Heart left ventricle (tissue), 16 donors: Measurements from ENCODE around the gene MT2A. TPM values are rescaled to one million over a fixed set of nuclear protein-coding genes. Genes with fewer than 3 reads are reported as not detected.

Experiments
- ATAC-seq, 4 donors: fragments of 200-7000 bp; cut with Tn5 transposase; one replicate each; pipeline ENCODE4 v1.9.1; 2020 to 2022; ENCODE audit warnings: moderate library complexity in 4 of 4, mild to moderate bottlenecking in 3 of 4, moderate number of reproducible peaks in 1 of 4
- DNase-seq, 5 donors: peaks; one replicate each; pipeline ENCODE4 v3.0.0-alpha.2; 2020
- H3K27ac ChIP-seq, 12 donors: fragments of 200-600 bp; sonication (generic) in 4 of 12; one replicate each; pipeline versions ENCODE4 v1.5.0 to v1.8.0; 2016 to 2022; ENCODE audit warnings: mild to moderate bottlenecking in 2 of 12
- H3K27me3 ChIP-seq, 9 donors: fragments of 200-600 bp; sonication (generic) in 2 of 9; one replicate each; pipeline versions ENCODE4 v1.5.1 to v1.8.0; 2016 to 2022; ENCODE audit warnings: mild to moderate bottlenecking in 3 of 9
- H3K36me3 ChIP-seq, 9 donors: fragments of 200-600 bp; sonication (generic) in 2 of 9; one replicate each; pipeline versions ENCODE4 v1.5.0 to v1.8.0; 2018 to 2022; ENCODE audit warnings: mild to moderate bottlenecking in 2 of 9
- H3K4me1 ChIP-seq, 12 donors: fragments of 200-600 bp; sonication (generic) in 4 of 12; one replicate each; pipeline versions ENCODE4 v1.5.0 to v1.8.0; 2016 to 2022; ENCODE audit warnings: mild to moderate bottlenecking in 3 of 12
- H3K4me3 ChIP-seq, 12 donors: fragments of 200-600 bp; sonication (generic) in 4 of 12; one replicate each; pipeline versions ENCODE4 v1.5.0 to v1.8.0; 2017 to 2022; ENCODE audit warnings: mild to moderate bottlenecking in 9 of 12, moderate library complexity in 4 of 12
- H3K9me3 ChIP-seq, 12 donors: fragments of 200-600 bp; sonication (generic) in 4 of 12; one replicate each; pipeline versions ENCODE4 v1.5.0 to v1.8.0; 2016 to 2022; ENCODE audit warnings: mild to moderate bottlenecking in 1 of 12
- POLR2A ChIP-seq, 2 donors: fragments of 450-650 bp; IDR thresholded peaks; one replicate each; pipeline ENCODE4 v1.6.1; 2017; ENCODE audit warnings: antibody characterized with exemption in 2 of 2, mild to moderate bottlenecking in 2 of 2, moderate library complexity in 2 of 2
- WGBS, 4 donors: extraction: QIAGEN DNeasy Blood & Tissue Kit in 2 of 4; methylation state at CpG; one replicate each; pipeline versions ENCODE4 v1.1.5 to v1.1.7; 2013 to 2018; 5-methylcytosine and 5-hydroxymethylcytosine counted together
- intact Hi-C, 10 donors: fragments of 100-400 bp; cut with DNase I; formaldehyde crosslinking; loops; one replicate each; pipeline versions ENCODE4 v1.11.1 to v1.14.2; 2022
- polyA plus RNA-seq, 2 donors: library from polyadenylated mRNA; stranded (reverse); fragments of 200-250 nt; gene quantifications; one replicate each; pipeline ENCODE4 v1.2.3, GENCODE V29; 2013
- total RNA-seq, 9 donors: library from RNA; depleted of rRNA in 2 of 9; stranded (reverse); fragments of >200 nt in 2 of 9; fragmentation: NEBNext Ultra II Directional in 3 of 9; extraction: Animal tissue kit (Norgen Biotek cat#: 25700) in 3 of 9; gene quantifications; one replicate each; pipeline versions ENCODE4 v1.1.0 to v1.2.4, GENCODE V29; 2016 to 2023
- TF ChIP-seq, protein P1 (sequence below), 12 donors: fragments of 200-600 bp; sonication (generic) in 4 of 12; IDR thresholded peaks; one replicate each; pipeline versions ENCODE4 v1.5.0 to v1.8.0; 2018 to 2022; ENCODE audit warnings: antibody characterized with exemption in 12 of 12, mild to moderate bottlenecking in 5 of 12
- donor health status: ischemic (EF 13 %, LVEDD 7.1; RV severe dilation, severe dysfunction).
- donor health status: healthy with polysubstance abuse.
- donor health status: DM: no; HTN: yes; CAD: no.
- donor health status: DM: no; HTN: no; CAD: no.
- donor health status: ischemic (EF 25% LVEDD 6.9; RV normal size, moderate dysfunction).
- donor health status: ischemic (EF 25% LVEDD 5.7; RV mildly dilated, moderate dysfunction).
- donor health status: healthy.
- donor health status: DM: yes; HTN: yes; CAD: no.
- donor health status: ischemic (EF 35%, LVEDD 5.7; RV mildly dilated, moderate dysfunction).
- donor health status: nonischemic (EF 11% LVEDD 7.7; RV severe dilation, severe dysfunction).
- donor health status: DM: yes; HTN: yes; CAD: no.
- donor health status: PGD.
- donor health status: ischemic (EF 29% LVEDD 5.4; RV normal size, mild dysfunction).
- donor health status: nonischemic (EF 23%, LVEDD 6.1; RV moderate dilation, normal function).

Gene MT2A
- total and polyA plus RNA-seq, 11 donors, result 44.3 to 318 (median 125) TPM

DNA sequence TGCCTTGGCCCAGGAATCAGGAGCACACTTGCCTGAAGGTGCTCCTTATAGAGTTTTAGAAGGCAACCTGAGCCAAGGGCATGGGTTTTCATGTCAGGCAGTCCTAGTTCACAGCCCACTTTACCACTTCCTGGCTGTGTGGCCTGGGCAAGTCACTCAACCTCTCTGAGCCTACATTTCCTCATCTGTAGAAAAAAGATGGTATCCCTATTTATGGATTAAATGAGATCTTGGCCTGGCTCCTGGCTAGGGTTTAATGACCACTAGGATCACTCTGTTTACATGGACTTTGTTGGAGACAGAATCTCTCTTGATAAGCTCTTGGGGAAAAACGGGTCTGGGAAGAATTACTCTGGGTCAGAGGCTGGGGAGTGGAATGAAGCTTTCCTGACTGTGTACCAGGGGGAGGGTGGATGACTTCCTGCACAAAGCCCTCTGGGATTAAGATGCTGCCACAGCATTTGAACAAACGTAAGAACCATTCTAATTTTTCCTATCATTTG is 2.3 kb downstream of the MT2A start:
- H3K9me3 ChIP-seq, result no peaks in the 10 kb centered on the region
- TF ChIP-seq, protein P1, sequence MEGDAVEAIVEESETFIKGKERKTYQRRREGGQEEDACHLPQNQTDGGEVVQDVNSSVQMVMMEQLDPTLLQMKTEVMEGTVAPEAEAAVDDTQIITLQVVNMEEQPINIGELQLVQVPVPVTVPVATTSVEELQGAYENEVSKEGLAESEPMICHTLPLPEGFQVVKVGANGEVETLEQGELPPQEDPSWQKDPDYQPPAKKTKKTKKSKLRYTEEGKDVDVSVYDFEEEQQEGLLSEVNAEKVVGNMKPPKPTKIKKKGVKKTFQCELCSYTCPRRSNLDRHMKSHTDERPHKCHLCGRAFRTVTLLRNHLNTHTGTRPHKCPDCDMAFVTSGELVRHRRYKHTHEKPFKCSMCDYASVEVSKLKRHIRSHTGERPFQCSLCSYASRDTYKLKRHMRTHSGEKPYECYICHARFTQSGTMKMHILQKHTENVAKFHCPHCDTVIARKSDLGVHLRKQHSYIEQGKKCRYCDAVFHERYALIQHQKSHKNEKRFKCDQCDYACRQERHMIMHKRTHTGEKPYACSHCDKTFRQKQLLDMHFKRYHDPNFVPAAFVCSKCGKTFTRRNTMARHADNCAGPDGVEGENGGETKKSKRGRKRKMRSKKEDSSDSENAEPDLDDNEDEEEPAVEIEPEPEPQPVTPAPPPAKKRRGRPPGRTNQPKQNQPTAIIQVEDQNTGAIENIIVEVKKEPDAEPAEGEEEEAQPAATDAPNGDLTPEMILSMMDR (IDR thresholded peaks at IDR 0.05), result no peak
- TF ChIP-seq POLR2A (IDR thresholded peaks at IDR 0.05), result no peak
- WGBS, 4 donors, result 10 to 49% (median 13%) methylated on average over 2 of the region's 2 CpGs
- peak overlapping the region in 6 of 12 donors; percentile 68 to 87 (median 72) for H3K4me3 ChIP-seq
- ATAC-seq (no peak), DNase-seq (peak in 1 of 5 donors; percentile 45)
- intact Hi-C loops, result loop anchor here in 1 of 10 donors (2.0 kb wide), 1 partner anchor 16 kb away; no protein-coding TSS in a partner anchor
- peak overlapping the region; percentile 86 to 99 (median 96) for H3K27ac ChIP-seq
- H3K4me1 ChIP-seq, result peaks cover 9 to 65% (median 57%) of the 10 kb centered on the region in 12 donors
- H3K27me3 ChIP-seq, result no peaks in the 10 kb centered on the region
- no peaks in the 10 kb centered on the region for H3K36me3 ChIP-seq

DNA sequence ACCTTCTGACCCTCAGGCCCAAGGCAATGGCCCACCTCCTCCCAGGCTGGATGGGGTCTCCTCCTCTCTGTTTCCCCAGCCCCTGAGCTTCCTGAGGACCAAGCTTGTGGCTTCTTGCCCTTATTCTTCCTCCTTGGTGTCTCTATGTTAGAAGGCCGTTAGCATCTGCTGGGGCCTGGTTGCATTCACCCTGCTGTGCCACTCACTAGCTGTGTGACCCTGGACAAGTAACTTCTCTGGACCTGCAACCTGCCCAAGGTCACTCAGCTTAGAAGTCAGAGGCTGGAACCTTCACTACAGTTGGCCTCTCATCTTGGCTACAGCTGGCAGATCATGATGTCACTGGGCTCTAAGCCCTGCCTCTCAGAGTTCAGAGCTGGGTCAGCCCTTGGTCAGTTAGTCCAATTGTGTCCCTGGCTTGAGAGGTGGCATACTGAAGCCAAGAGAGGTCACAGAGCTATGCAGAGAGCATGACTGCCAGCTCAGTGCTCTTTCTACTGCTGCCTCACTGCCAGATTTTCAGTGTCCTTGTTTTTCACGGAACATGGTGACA is 3.0 kb downstream of the MT2A start:
- Histone ChIP-seq H3K36me3 (no peaks in the 10 kb centered on the region), H3K4me1 (peaks cover 9 to 58% (median 51%) of the 10 kb centered on the region in 12 donors), H3K27ac (peak overlapping the region; percentile 86 to 99 (median 96)), H3K27me3 (no peaks in the 10 kb centered on the region), H3K4me3 (no peak overlapping the region), H3K9me3 (no peaks in the 10 kb centered on the region)
- WGBS, 4 donors, result 50 to 73% (median 55%) methylated on average over 2 of the region's 2 CpGs
- no peak for TF ChIP-seq POLR2A (IDR thresholded peaks at IDR 0.05)
- TF ChIP-seq, protein P1 (IDR thresholded peaks at IDR 0.05), result no peak
- intact Hi-C loops, result loop anchor here in 1 of 10 donors (2.0 kb wide), 1 partner anchor 15 kb away; no protein-coding TSS in a partner anchor
- peak in 4 of 5 donors; percentile 72 to 91 (median 82) for DNase-seq
- ATAC-seq, result peak; percentile 60 to 79 (median 65)

DNA sequence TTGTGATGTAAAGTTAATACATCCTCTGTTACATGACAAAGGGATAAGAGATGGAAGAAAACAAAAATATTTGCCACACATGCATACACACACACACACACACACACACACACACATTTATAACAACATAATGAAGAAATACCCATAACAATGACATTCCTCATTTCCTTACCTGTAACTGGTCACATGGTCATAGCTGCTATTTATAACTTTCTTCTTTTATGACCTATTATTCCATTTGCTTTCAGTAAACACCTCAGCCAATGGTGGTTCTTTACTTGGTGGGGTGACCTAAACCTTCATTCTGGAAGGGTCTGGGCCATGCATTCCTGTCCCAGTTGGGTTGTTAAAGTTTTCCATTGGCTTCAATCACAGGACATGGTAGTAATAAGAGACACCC is 5.3 kb downstream of the MT2A start:
- peaks cover 0 to 11% (median 0%) of the 10 kb centered on the region in 9 donors for H3K27me3 ChIP-seq
- intact Hi-C loops, result no loop called here
- peaks cover 9 to 58% (median 43%) of the 10 kb centered on the region in 12 donors for H3K4me1 ChIP-seq
- H3K27ac ChIP-seq, result no peak overlapping the region
- TF ChIP-seq POLR2A (IDR thresholded peaks at IDR 0.05), result no peak
- TF ChIP-seq, protein P1 (IDR thresholded peaks at IDR 0.05), result no peak
- no peak overlapping the region for H3K4me3 ChIP-seq
- DNase-seq, result no peak
- ATAC-seq, result no peak
- H3K9me3 ChIP-seq, result no peaks in the 10 kb centered on the region
- no peaks in the 10 kb centered on the region for H3K36me3 ChIP-seq

DNA sequence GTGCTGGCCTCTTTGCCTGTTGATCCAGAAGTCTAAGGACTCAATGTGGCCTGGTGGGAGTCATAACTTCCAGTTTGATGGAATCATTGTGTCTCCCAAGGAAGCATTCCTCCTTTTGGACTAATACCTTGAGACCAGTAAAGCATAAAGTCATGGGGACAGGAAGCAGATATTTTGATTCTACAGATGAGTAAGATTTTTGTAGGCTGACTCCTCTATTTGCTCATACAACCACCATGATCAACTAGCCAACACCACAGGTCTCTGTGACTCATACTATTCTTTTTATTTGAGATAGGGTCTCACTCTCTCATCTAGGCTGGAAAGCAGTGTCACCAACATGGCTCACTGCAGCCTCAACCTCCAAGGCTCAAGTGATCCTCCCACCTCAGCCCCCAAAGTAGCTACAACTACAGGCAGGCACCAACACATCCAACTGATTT is 6.2 kb downstream of the MT2A start:
- intact Hi-C loops, result no loop called here
- no peaks in the 10 kb centered on the region for H3K9me3 ChIP-seq
- H3K27ac ChIP-seq, result no peak overlapping the region
- H3K36me3 ChIP-seq, result no peaks in the 10 kb centered on the region
- H3K4me1 ChIP-seq, result peaks cover 9 to 56% (median 39%) of the 10 kb centered on the region in 12 donors
- no peak overlapping the region for H3K4me3 ChIP-seq
- TF ChIP-seq POLR2A (IDR thresholded peaks at IDR 0.05), result no peak
- TF ChIP-seq, protein P1 (IDR thresholded peaks at IDR 0.05), result no peak
- ATAC-seq, result no peak
- no peak for DNase-seq
- H3K27me3 ChIP-seq, result peaks cover 0 to 11% (median 0%) of the 10 kb centered on the region in 9 donors
